HG03342 (cell line): ENCODE data around the gene POU2F1.
"Not testable (repeated sequence)": the region's sequence is repeated elsewhere in the genome, so short reads cannot be mapped to it uniquely, and the experiment has no call there.

Experiments
- ATAC-seq: cut with Tn5 transposase; IDR thresholded peaks from one replicate; pipeline ENCODE4 v1.9.1; 2021; ENCODE audit warnings: mild to moderate bottlenecking, moderate library complexity; ENCODE audit not compliant: unreplicated experiment

Gene POU2F1

GRCh38 chr1:167205306-167206050 is 15.2 kb upstream of the POU2F1 start:
- not testable (repeated sequence) for ATAC-seq

GRCh38 chr1:167206166-167206835 is 14.4 kb upstream of the POU2F1 start:
- ATAC-seq: no peak

- ATAC-seq: no peak
Observed at GRCh38 chr1:167207940-167208623, 12.6 kb upstream of the POU2F1 start.

- no peak for ATAC-seq
Observed at GRCh38 chr1:167208624-167208976, 12.1 kb upstream of the POU2F1 start.

GRCh38 chr1:167209044-167209443 is 11.6 kb upstream of the POU2F1 start:
- no peak for ATAC-seq

GRCh38 chr1:167210966-167211674 is 9.6 kb upstream of the POU2F1 start:
- ATAC-seq: no peak

GRCh38 chr1:167212025-167212424 is 8.7 kb upstream of the POU2F1 start:
- ATAC-seq: no peak

GRCh38 chr1:167216809-167217208 is 3.9 kb upstream of the POU2F1 start:
- ATAC-seq: no peak

GRCh38 chr1:167219194-167219593 is 1.5 kb upstream of the POU2F1 start:
- no peak for ATAC-seq

- peak; percentile 40 for ATAC-seq
Observed at GRCh38 chr1:167219646-167220536, 795 bp upstream of the POU2F1 start.

- peak; percentile 9 for ATAC-seq
Observed at GRCh38 chr1:167221126-167221737, 546 bp downstream of the POU2F1 start.

GRCh38 chr1:167221738-167222610 is 1.3 kb downstream of the POU2F1 start:
- ATAC-seq: peak; percentile 57

GRCh38 chr1:167223144-167224103 is 2.7 kb downstream of the POU2F1 start:
- no peak for ATAC-seq

- not testable (repeated sequence) for ATAC-seq
Observed at GRCh38 chr1:167224734-167225235, 4.1 kb downstream of the POU2F1 start.

- ATAC-seq: no peak
Observed at GRCh38 chr1:167225920-167226319, 5.2 kb downstream of the POU2F1 start.

- ATAC-seq: no peak
Observed at GRCh38 chr1:167227934-167228378, 7.3 kb downstream of the POU2F1 start.

- ATAC-seq: no peak
Observed at GRCh38 chr1:167229719-167230385, 9.2 kb downstream of the POU2F1 start.
